Muscle of leg (tissue), 9 donors: ENCODE results near the gene TAAR2. TPM values are rescaled to one million over a fixed set of nuclear protein-coding genes. Genes with fewer than 3 reads are reported as not detected.

Experiments used
- polyA plus RNA-seq, 8 donors: library from polyadenylated mRNA; unstranded; fragments of 120-200 nt; gene quantifications; one replicate each; pipeline versions ENCODE4 v1.2.1 to v1.2.3, GENCODE V29; 2013; ENCODE audit warnings: inconsistent platforms in 1 of 8, low replicate concordance in 1 of 8; ENCODE audit not compliant: insufficient read length in 8 of 8, insufficient read depth in 1 of 8
- total RNA-seq: library from RNA; stranded (reverse); fragments of 120-200 nt; gene quantifications from one replicate; pipeline ENCODE4 v1.2.4, GENCODE V29; 2013

The TAAR2 gene
- total and polyA plus RNA-seq, 9 donors = not detected

Other genes starting within 250 kb of the TAAR2 start
- gene MOXD1, start 222.8 kb downstream of the TAAR2 start, total RNA-seq = 3.1 TPM
- 10 to 100 TPM in 2 of 8 donors, 1 to 10 TPM in 6; 3.6 to 22.0 (median 6.8) TPM for gene MOXD1, start 222.8 kb downstream of the TAAR2 start, polyA plus RNA-seq
- gene STX7, start 111.2 kb downstream of the TAAR2 start, total RNA-seq = 32.1 TPM
- 10 to 100 TPM; 28.6 to 40.1 (median 31.6) TPM for gene STX7, start 111.2 kb downstream of the TAAR2 start, polyA plus RNA-seq
- not detected for gene TAAR9, start 86.0 kb downstream of the TAAR2 start, total RNA-seq
- not detected for gene TAAR9, start 86.0 kb downstream of the TAAR2 start, polyA plus RNA-seq
- gene TAAR8, start 71.6 kb downstream of the TAAR2 start, total RNA-seq = not detected
- not detected for gene TAAR8, start 71.6 kb downstream of the TAAR2 start, polyA plus RNA-seq
- gene TAAR6, start 54.0 kb downstream of the TAAR2 start, total RNA-seq = not detected
- not detected for gene TAAR6, start 54.0 kb downstream of the TAAR2 start, polyA plus RNA-seq
- not detected for gene TAAR5, start 34.5 kb downstream of the TAAR2 start, total RNA-seq
- gene TAAR5, start 34.5 kb downstream of the TAAR2 start, polyA plus RNA-seq = not detected
- gene TAAR1, start 34.9 kb upstream of the TAAR2 start, total RNA-seq = not detected
- not detected for gene TAAR1, start 34.9 kb upstream of the TAAR2 start, polyA plus RNA-seq
- gene VNN1, start 89.8 kb upstream of the TAAR2 start, total RNA-seq = 0.13 TPM
- under 1 TPM; 0.08 to 0.64 (median 0.26) TPM for gene VNN1, start 89.8 kb upstream of the TAAR2 start, polyA plus RNA-seq
- 0.44 TPM for gene VNN2, start 133.6 kb upstream of the TAAR2 start, total RNA-seq
- 1 to 10 TPM in 3 of 8 donors, under 1 TPM in 5; 0.25 to 1.2 (median 0.67) TPM for gene VNN2, start 133.6 kb upstream of the TAAR2 start, polyA plus RNA-seq
- 12.1 TPM for gene SLC18B1, start 174.4 kb upstream of the TAAR2 start, total RNA-seq
- gene SLC18B1, start 174.4 kb upstream of the TAAR2 start, polyA plus RNA-seq = 10 to 100 TPM in 4 of 8 donors, 1 to 10 TPM in 4; 8.0 to 14.2 (median 10.3) TPM
- gene RPS12, start 190.3 kb upstream of the TAAR2 start, total RNA-seq = 3,293 TPM
- 1,000 to 10,000 TPM; 2,267 to 3,202 (median 2,616) TPM for gene RPS12, start 190.3 kb upstream of the TAAR2 start, polyA plus RNA-seq